GM18517 (cell line): ENCODE data around the gene MARCHF7.
"Not testable (repeated sequence)": the region's sequence is repeated elsewhere in the genome, so short reads cannot be mapped to it uniquely, and the experiment has no call there.

Experiments
- ATAC-seq: cut with Tn5 transposase; IDR thresholded peaks from one replicate; pipeline ENCODE4 v1.9.1; 2021; ENCODE audit warnings: mild to moderate bottlenecking, moderate library complexity; ENCODE audit not compliant: unreplicated experiment

MARCHF7 gene

DNA sequence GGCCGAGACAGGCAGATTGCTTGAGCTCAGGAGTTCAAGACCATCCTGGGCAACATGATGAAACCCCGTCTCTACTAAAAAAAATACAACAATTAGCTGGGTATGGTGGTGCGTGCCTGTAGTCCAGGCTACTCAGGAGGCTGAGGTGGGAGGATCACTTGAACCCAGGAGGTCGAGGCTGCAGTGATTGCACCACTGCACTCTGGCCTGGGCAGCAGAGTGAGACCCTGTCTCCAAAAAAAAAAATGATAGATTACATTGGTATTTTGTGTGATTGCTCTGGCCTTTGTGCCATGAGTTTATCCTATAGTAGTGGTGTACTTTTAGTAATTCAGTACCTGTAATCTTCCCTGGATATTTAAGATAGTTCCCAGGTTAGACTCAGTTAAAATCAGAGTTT lies 4.1 kb downstream of the MARCHF7 start:
- ATAC-seq, result not testable (repeated sequence)

DNA sequence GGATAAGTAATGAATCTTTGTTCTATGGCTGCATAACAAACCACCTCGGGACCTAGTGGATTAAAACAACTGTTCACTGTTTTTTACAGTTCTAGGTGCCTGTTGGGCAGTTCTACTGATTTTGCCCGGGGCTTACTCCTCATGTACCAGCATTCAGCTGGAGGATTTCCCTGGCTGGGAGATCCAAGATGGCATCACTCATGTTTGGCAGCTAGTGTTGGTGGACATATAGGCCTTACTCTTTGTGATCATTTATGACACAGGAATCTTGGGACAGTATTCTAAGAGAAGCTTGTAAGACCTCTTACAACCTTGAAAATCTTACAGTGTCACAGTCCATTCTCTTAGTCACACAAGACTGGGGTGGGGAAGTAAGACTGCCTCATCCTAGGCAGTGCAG lies 4.6 kb downstream of the MARCHF7 start:
- no peak for ATAC-seq

DNA sequence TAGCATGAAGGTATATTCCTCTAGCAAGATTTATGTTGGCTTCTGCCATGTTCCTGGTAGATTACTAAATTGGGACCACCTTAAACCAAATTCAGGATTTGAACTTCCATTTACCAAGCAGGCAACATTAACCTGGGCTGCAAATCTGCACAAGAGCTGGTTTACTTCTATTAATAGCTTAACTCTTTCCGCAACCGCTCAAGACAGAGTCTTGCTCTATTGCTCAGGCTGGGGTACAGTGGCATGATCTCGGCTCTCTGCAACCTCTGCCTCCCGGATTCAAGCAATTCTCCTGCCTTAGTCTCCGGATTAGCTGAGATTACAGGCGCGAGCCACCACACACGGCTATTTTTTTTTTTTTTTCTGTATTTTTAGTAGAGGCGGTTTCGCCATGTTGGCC lies 8.4 kb downstream of the MARCHF7 start:
- no peak for ATAC-seq

DNA sequence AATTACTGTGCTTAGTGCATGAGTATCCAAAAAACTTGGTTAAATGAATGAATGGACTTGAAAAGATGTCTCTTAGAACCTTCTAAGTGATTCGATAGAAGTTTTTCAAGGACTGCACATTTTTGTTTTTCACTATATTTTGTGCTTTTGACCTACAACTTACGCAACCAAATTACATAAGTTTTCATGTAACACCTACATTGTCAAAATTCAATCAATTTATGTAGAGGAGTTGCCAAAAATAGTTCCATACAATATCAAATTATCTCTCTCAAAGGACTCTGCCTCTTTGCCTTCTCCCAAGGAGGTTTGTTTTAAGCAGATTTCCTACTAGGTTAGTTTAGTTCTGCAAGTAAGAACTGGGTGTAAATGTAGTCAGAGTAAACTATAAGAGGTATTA lies 10.3 kb downstream of the MARCHF7 start:
- ATAC-seq, result no peak

DNA sequence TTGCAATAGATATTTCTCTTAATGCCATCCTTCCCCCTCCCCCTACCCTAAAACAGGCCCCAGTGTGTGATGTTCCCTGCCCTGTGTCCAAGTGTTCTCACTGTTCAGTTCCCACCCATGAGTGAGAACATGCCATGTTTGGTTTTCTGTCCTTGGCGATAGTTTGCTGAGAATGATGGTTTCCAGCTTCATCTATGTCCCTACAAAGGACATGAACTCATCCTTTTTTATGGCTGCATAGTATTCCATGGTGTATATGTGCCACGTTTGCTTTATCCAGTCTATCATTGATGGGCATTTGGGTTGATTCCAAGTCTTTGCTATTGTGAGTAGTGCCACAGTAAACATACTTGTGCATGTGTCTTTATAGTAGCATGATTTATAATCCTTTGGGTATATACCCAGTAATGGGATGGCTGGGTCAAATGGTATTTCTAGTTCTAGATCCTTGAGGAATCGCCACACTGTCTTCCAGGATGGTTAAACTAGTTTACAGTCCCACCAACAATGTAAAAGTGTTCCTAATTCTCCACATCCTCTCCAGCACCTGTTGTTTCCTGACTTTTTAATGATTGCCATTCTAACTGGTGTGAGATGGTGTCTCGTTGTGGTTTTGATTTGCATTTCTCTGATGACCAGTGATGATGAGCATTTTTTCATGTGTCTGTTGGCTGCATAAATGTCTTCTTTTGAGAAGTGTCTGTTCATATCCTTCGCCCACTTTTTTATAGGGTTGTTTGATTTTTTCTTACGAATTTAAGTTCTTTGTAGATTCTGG lies 12.7 kb downstream of the MARCHF7 start:
- not testable (repeated sequence) for ATAC-seq

DNA sequence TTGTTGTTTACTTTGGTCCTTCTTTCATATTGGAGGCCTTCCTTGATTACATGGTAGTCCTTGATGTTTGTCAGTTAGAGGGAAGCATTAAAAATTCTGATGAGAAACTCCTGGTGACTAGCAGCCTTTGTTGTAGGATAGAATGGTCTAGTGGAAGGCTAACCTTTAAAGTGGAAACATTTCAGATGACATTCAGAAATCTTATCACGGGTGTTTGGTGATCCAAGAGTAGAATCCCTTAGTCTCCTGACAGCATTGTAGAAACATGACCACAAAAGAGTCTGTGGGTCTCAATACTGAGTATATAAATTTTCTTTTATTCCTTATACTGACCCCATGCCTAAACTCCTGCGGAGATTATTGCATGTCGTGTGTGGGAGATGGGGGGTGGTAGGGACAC lies 13.4 kb downstream of the MARCHF7 start:
- no peak for ATAC-seq

DNA sequence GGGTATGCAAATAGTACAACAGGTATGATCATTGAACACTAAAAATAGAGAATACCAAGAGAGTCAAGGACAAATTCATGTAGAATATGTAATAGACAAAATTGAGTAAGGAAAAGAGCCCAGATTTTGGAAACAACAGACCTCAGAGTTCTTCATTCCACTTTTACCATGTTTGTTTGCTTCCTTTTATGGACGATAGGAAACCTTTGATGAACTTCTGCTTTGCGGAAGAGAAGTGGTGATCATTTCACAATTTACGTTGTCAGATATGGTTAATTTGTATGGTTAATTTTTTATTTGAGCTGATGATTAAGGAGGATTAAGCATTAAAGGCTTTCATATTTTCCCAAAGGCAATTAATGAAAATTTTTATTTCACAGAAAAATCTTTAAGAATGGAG lies 16.3 kb downstream of the MARCHF7 start:
- no peak for ATAC-seq

DNA sequence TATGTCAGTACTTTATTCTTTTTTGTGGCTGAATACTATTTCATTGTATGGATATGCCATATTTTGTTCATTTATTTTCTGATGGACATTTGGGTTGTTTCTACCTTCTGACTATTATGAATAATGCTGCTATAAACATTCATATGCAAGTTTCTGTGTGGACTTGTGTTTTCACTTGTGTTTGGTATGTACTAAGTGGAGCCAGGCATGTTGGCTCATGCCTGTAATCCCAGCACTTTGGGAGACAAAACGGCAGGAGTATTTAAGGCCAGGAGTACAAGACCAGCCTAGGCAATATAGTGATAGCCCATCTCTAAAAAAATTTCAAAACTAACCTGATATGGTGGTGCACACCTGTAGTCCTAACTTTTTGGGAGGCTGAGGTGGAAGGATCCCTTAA lies 23.3 kb downstream of the MARCHF7 start:
- ATAC-seq, result no peak

DNA sequence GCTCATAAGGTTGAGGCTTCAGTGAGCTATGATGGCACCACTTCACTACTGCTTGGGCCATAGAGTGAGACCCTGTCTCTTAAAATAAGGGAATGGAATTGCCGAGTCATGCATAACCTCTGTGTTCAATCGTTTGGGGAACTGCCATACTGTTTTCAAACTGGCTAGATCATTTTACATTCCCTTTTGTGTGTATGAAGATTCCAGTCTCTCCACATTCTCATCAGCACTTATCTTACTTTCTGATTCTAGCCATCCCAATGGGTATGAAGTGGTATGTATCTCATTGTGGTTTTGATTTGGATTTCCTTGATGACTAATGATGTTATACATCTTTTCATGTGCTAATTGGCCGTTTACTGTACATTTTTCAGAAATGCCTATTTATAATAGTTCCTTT lies 23.7 kb downstream of the MARCHF7 start:
- ATAC-seq, result no peak

DNA sequence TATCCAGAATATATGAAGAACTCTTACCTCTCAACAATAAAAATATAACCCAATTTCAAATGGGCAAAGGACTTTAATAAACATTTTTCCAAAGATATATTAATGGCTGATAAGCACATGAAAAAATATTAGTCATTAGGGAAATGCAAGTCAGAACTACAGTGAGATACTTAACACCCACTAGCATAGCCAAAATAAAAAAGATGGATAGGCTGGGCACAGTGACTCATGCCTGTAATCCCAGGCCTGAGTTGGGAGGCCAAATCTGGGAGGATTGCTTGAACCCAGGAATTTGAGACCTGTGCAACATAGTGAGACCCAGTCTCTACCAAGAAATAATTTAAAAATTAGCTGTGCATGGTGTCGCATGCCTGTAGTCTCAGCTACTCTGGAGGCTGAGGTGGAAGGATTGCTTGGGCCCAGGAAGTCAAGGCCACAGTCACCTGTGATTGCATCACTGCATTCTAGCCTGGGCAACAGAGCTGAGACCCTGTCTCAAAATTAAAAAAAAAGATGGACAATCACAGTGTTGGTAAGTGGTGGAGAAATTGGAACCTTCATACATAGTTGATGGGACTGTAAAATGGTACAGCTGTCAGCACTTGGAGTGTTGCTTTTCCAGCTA lies 25.1 kb downstream of the MARCHF7 start:
- no peak for ATAC-seq

DNA sequence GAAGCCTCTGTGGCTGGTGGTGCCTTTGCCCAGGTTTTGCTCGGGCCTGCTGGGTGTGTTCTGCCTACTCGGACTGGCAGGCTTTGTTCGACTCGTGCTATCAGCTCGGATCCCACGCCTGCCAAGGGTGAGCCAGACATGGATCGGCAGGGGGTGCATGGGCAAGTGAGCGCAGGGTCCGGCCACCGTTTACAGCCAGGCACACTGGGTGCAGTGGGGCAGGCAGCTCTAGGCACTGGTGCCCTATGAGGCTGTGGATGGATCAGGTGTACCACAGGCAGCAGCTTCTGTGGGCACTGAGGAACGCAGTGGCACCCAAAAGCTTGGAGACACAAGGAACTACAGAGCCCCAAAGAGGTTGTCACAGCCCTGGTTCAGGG lies 25.6 kb downstream of the MARCHF7 start:
- no peak for ATAC-seq

DNA sequence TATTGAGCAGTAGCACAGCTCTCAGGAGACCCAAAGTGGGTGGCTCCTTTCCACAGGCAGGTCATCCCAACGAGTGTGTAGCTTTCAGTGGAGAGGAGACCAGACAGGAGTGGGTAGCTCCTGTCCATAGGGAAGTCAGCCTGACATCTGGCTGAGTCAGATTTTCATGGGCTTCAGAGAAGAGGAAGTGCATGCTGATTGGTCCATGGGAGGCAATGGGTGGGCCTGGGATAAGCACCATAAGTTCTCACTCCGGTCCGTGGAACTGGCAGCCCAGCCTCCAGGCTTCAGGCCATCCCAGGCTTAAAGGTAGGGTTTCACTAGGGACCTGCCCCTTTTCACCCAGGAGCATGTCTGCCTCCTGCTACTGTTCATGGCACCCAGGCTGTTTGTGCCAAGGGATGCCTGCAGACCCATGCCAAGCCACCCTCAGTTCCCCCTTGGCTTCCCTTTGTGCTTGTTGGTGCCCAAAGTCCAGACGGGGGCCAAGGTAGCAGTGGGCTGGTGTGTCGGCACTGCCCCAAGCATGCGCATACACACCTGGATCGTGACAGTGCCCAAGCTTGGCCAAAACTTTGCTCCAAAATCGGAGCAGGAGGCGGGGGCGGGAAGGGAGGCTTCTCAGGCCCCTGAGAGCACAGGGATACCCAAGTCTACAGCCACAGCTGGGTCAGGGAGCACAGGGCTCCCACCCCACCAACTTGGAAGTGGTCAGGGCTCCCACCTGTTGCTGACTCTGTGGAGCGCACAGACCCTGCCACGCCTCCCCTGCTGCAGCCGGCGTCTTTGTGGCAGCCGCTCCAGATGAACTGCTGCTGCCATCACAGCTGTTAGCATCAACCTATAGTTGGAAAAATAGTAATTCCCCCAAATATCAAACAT lies 26.4 kb downstream of the MARCHF7 start:
- ATAC-seq, result no peak

DNA sequence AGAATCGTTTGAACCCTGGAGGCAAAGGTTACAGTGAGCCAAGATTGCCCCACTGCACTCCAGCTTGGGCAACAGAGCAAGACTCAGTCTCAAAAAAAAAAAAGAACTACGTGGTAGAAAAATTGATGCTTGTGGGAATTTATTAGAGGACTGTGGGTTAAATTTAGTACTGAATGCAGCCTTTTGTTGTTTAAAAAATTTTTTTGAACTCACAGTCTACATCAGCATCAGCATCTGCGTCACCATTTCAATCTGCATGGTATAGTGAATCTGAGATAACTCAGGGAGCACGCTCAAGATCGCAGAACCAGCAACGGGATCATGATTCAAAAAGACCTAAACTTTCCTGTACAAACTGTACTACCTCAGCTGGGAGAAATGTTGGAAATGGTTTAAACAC lies 30.5 kb downstream of the MARCHF7 start:
- ATAC-seq, result no peak

DNA sequence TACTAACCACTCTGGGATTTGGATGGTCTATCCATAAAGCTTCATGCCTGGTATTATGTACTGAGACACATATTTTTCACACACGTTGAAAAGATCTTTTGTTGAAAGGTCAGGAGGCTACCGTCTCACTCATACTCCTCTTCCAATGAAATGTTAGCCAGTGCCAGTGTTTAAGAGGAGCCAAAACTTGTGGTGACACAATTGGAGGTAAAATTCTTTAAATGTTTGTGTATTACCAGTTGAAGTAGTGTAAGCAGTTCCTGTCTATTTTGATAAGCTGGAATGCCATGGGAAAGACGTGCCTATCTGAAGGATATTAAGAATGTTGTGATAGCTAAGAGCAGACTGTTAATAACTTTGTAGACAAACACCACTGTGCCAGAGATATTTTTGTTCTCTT lies 32.1 kb downstream of the MARCHF7 start:
- ATAC-seq, result no peak

DNA sequence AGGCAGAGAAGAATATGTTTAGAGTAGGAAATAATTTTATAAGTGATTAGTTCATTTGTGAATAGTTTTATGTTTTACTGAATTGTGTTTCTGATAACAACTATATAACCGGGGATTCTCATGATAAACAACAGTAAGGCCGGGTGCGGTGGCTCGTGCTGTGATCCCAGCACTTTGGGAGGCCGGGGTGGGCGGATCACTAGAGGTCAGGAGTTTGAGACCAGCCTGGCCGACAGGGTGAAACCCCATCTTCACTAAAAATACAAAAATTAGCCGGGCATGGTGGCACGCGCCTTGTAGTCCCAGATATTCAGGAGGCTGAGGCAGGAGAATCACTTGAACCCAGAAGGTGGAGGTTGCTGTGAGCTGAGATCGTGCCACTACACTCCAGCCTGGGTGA lies 32.9 kb downstream of the MARCHF7 start:
- not testable (repeated sequence) for ATAC-seq

DNA sequence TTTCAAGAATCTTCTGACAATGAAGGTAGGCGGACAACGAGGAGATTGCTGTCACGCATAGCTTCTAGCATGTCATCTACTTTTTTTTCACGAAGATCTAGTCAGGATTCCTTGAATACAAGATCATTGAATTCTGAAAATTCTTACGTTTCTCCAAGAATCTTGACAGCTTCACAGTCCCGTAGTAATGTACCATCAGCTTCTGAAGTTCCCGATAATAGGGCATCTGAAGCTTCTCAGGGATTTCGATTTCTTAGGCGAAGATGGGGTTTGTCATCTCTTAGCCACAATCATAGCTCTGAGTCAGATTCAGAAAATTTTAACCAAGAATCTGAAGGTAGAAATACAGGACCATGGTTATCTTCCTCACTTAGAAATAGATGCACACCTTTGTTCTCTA lies 35.8 kb downstream of the MARCHF7 start:
- ATAC-seq, result no peak

DNA sequence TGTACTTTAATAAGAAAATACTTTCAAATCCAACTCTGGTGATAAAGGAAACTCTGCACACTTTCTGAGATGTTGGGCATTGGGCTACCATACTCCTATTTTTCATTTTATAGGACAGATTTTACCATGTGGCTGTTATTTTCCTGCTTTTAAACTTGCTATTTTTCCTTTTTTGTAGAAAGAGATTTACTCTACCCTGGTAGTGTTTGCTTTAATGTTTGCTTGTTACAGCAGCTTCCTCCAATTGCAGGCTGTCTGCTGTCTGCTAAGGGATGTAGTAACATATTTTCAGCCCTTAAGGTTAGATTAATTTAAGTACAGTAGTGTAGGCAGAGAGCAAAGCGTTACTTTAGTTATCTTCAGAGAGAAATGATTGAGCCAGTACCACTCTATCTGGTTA lies 38.6 kb downstream of the MARCHF7 start:
- no peak for ATAC-seq

DNA sequence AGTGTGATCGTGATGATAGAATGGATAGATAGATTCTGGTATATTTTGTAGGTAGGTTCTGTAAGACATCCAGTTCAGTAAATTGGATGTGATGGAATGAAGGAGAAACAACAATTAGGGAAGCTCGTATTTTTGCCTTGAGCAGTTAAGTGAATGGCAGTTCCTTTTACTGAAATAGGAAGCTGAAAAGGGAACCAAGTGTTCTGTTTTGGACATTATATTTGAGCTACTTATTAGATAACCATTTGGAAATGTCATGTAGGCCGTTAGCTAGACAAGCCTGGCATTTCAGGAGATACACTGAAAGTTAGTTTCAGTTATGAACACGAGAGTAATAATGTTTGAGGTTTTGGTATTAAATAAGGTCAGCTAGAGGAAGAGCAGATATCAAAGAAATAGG lies 41.5 kb downstream of the MARCHF7 start:
- ATAC-seq, result no peak

DNA sequence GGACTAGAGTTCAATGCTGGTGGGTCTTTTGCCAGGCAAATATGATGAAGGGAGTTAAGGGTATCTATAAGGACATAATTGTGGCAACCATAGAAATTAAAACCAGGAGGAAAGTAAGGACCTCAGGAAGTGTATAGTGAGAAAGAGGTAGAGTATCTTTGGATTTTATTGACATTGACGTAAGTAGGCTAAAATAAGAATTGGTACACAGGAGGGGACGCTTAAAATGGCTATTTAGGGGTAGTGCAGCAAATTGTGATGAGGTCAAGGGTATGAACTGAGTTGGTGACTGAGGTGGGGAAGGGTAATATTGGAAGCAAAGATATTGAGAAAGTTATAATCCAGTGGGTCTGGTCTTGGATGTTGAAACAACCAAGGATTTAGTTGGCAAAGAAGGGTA lies 42.7 kb downstream of the MARCHF7 start:
- ATAC-seq, result no peak

DNA sequence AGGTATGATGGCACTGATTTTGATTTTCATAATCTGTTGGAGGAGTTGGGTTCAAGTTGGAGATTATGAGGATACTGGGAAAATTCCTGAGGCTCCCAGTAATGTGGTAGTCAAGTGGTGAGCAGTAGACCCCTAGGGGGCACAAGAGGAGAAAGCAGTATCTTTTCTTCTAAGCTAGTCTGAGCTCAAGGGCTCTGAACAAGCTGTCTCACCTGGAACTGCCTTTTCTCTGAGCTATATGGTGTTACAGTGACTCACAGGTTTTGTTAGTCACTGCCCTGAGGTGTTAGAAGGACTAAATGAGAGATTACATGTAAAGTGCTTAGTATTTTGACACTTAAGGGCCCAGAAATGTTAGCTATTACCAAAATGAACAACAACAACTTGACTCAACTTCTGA lies 43.5 kb downstream of the MARCHF7 start:
- no peak for ATAC-seq

DNA sequence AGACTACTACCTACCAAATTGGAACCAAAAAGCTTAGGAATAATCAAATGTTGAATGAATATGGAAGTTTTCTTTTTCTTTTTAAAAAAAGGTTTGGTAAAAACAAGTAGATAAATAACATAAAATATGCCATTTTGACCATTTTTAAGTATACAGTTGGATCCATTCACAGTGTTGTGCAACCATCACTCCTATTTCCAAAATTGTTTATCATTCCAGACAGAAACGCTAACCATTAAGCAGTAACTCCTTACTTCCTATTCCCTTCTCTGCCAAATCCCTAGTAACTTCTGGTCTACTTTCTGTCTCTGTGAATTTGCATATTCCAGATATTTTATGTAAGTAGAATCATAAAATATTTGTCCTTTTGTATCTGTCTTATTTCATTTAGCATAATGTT lies 45.9 kb downstream of the MARCHF7 start:
- no peak for ATAC-seq

DNA sequence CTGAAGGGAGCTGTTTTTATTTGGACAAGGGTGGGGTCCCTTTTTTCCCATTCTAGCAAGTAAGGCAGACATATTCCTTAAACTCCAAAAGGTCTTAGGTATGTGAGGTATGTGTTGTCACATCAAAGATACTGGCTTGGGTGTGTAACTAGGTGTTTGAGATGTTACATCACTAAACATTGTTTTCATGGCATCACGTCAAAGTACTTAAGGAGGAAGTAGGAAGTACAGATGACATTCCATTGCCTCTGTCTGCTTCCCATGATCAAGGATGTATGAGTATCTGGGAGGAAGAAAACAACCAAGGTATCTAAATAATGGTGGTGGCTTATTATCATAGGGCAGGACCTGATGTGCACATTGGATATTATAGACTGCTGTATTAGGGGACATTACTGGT lies 46.4 kb downstream of the MARCHF7 start:
- ATAC-seq, result no peak
